K562 (cell line): ENCODE results near the gene PNPLA7. TPM values are rescaled to one million over a fixed set of nuclear protein-coding genes. Genes with fewer than 3 reads are reported as not detected.

ENCODE experiments used
- EHMT2 ChIP-seq: fragments of 450-650 bp; IDR thresholded peaks from 2 replicates; pipeline ENCODE4 v1.6.1; 2018; ENCODE audit warnings: antibody characterized with exemption
- GTF2A2 ChIP-seq: IDR thresholded peaks from 2 replicates; pipeline ENCODE4 v1.6.1; 2016; ENCODE audit warnings: mild to moderate bottlenecking, missing genetic modification characterization, missing compliant biosample characterization
- WHSC1 ChIP-seq: IDR thresholded peaks from one replicate; pipeline ENCODE4 v1.6.1; 2012; ENCODE audit warnings: low read length, control low read depth, inconsistent platforms
- polyA plus RNA-seq, 8 experiments: library from polyadenylated mRNA; depleted of rRNA in 4 of 8; stranded (reverse) in 5 of 8; unstranded in 3 of 8; fragments of >200 nt; fragmentation: Nextera tagmentation in 2 of 8; fragmentation: Illumina TruSeq in 1 of 8; extraction: Ambion mirVana in 2 of 8; extraction: Trizol in 1 of 8; gene quantifications; 2 replicates each; pipeline versions ENCODE4 v1.2.1 to v1.2.3, GENCODE V29; 2011 to 2014; ENCODE audit warnings: inconsistent platforms in 1 of 8, missing spikeins in 1 of 8
- total RNA-seq, 7 experiments: library from RNA; depleted of rRNA in 6 of 7; stranded (reverse); fragments of >200 nt in 6 of 7; fragmentation: Illumina TruSeq in 2 of 7; extraction: Trizol in 2 of 7; gene quantifications; 2 replicates each; pipeline versions ENCODE4 v1.2.1 to v1.2.3, GENCODE V29; 2011 to 2021; ENCODE audit warnings: low replicate concordance in 1 of 7
- TF ChIP-seq, protein P1 (sequence below): IDR thresholded peaks from 3 replicates; pipeline ENCODE4 v1.6.1; 2011; ENCODE audit warnings: borderline replicate concordance, mild to moderate bottlenecking, moderate library complexity; ENCODE audit not compliant: insufficient read length; ENCODE audit errors: extremely low read depth
- TF ChIP-seq, protein P2 (sequence below): fragments of 450-650 bp; IDR thresholded peaks from 2 replicates; pipeline ENCODE4 v1.6.1; 2014; ENCODE audit warnings: low read depth, mild to moderate bottlenecking, moderate library complexity, borderline replicate concordance
- TF ChIP-seq, protein P3 (sequence below): fragments of 250-450 bp; sonication (Bioruptor Pico); IDR thresholded peaks from 2 replicates; pipeline ENCODE4 v1.4.0; 2020
- TF ChIP-seq, protein P4 (sequence below), 2 experiments: fragments of 450-650 bp; formaldehyde crosslinking in 1 of 2; IDR thresholded peaks; 2 replicates each; pipeline versions ENCODE4 v1.4.0 to v1.6.1; 2014 to 2020; ENCODE audit warnings: mild to moderate bottlenecking in 2 of 2, borderline replicate concordance in 1 of 2, low read depth in 1 of 2

The PNPLA7 gene
- total and polyA plus RNA-seq, 9 of the 15 experiments (the other 6 are each of a cell fraction or from before 2014, with no cell fraction given), result 0.01 to 0.85 (median 0.19) TPM; not detected in 1

DNA sequence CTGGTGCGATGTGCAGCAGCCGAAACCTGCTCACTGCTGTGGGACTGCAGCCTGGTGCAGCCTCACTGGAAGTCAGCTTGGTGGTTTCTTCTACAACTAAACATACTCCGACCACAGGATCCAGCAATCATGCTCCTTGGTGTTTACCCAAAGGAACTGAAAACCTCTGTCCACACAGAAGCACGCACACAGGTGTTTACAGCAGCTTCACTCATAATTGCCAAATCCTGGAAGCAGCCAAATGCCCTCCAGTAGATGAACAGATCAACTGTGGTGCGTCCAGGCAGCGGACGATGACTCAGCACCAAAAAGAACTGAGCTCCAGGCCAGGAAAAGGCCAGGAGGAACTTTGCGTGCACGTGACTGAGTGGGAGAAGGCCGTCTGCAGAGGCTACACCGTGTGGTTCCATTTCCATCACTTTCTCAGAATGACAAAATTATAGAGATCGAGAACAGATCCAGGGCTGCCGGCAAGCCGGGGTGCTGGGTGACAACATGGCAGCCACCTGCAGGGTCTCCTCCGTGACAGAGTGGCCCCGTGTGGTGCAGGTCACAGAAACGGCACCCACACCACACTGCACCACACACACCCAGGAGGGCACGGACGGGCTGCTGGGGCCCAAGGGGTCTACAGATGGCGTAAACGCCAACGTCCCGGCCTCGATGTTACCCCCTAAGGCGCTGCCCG, 68.0 kb downstream of the PNPLA7 start (continued):
- TF ChIP-seq GTF2A2 (tag) (no peak), EHMT2 (peak; percentile 11; the same call in 1 of the 2 replicates), WHSC1 (no peak)
- TF ChIP-seq, protein P1, sequence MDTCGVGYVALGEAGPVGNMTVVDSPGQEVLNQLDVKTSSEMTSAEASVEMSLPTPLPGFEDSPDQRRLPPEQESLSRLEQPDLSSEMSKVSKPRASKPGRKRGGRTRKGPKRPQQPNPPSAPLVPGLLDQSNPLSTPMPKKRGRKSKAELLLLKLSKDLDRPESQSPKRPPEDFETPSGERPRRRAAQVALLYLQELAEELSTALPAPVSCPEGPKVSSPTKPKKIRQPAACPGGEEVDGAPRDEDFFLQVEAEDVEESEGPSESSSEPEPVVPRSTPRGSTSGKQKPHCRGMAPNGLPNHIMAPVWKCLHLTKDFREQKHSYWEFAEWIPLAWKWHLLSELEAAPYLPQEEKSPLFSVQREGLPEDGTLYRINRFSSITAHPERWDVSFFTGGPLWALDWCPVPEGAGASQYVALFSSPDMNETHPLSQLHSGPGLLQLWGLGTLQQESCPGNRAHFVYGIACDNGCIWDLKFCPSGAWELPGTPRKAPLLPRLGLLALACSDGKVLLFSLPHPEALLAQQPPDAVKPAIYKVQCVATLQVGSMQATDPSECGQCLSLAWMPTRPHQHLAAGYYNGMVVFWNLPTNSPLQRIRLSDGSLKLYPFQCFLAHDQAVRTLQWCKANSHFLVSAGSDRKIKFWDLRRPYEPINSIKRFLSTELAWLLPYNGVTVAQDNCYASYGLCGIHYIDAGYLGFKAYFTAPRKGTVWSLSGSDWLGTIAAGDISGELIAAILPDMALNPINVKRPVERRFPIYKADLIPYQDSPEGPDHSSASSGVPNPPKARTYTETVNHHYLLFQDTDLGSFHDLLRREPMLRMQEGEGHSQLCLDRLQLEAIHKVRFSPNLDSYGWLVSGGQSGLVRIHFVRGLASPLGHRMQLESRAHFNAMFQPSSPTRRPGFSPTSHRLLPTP, result no peak
- TF ChIP-seq, protein P2, sequence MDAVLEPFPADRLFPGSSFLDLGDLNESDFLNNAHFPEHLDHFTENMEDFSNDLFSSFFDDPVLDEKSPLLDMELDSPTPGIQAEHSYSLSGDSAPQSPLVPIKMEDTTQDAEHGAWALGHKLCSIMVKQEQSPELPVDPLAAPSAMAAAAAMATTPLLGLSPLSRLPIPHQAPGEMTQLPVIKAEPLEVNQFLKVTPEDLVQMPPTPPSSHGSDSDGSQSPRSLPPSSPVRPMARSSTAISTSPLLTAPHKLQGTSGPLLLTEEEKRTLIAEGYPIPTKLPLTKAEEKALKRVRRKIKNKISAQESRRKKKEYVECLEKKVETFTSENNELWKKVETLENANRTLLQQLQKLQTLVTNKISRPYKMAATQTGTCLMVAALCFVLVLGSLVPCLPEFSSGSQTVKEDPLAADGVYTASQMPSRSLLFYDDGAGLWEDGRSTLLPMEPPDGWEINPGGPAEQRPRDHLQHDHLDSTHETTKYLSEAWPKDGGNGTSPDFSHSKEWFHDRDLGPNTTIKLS, result 0 out of 2 replicates have a peak, but pooled peaks have one; percentile 32
- TF ChIP-seq, protein P3, sequence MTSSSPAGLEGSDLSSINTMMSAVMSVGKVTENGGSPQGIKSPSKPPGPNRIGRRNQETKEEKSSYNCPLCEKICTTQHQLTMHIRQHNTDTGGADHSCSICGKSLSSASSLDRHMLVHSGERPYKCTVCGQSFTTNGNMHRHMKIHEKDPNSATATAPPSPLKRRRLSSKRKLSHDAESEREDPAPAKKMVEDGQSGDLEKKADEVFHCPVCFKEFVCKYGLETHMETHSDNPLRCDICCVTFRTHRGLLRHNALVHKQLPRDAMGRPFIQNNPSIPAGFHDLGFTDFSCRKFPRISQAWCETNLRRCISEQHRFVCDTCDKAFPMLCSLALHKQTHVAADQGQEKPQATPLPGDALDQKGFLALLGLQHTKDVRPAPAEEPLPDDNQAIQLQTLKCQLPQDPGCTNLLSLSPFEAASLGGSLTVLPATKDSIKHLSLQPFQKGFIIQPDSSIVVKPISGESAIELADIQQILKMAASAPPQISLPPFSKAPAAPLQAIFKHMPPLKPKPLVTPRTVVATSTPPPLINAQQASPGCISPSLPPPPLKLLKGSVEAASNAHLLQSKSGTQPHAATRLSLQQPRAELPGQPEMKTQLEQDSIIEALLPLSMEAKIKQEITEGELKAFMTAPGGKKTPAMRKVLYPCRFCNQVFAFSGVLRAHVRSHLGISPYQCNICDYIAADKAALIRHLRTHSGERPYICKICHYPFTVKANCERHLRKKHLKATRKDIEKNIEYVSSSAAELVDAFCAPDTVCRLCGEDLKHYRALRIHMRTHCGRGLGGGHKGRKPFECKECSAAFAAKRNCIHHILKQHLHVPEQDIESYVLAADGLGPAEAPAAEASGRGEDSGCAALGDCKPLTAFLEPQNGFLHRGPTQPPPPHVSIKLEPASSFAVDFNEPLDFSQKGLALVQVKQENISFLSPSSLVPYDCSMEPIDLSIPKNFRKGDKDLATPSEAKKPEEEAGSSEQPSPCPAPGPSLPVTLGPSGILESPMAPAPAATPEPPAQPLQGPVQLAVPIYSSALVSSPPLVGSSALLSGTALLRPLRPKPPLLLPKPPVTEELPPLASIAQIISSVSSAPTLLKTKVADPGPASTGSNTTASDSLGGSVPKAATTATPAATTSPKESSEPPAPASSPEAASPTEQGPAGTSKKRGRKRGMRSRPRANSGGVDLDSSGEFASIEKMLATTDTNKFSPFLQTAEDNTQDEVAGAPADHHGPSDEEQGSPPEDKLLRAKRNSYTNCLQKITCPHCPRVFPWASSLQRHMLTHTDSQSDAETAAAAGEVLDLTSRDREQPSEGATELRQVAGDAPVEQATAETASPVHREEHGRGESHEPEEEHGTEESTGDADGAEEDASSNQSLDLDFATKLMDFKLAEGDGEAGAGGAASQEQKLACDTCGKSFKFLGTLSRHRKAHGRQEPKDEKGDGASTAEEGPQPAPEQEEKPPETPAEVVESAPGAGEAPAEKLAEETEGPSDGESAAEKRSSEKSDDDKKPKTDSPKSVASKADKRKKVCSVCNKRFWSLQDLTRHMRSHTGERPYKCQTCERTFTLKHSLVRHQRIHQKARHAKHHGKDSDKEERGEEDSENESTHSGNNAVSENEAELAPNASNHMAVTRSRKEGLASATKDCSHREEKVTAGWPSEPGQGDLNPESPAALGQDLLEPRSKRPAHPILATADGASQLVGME (CRISPR knock-in tag), result peak; percentile 60; the same call in 1 of the 2 replicates
- TF ChIP-seq, protein P4, sequence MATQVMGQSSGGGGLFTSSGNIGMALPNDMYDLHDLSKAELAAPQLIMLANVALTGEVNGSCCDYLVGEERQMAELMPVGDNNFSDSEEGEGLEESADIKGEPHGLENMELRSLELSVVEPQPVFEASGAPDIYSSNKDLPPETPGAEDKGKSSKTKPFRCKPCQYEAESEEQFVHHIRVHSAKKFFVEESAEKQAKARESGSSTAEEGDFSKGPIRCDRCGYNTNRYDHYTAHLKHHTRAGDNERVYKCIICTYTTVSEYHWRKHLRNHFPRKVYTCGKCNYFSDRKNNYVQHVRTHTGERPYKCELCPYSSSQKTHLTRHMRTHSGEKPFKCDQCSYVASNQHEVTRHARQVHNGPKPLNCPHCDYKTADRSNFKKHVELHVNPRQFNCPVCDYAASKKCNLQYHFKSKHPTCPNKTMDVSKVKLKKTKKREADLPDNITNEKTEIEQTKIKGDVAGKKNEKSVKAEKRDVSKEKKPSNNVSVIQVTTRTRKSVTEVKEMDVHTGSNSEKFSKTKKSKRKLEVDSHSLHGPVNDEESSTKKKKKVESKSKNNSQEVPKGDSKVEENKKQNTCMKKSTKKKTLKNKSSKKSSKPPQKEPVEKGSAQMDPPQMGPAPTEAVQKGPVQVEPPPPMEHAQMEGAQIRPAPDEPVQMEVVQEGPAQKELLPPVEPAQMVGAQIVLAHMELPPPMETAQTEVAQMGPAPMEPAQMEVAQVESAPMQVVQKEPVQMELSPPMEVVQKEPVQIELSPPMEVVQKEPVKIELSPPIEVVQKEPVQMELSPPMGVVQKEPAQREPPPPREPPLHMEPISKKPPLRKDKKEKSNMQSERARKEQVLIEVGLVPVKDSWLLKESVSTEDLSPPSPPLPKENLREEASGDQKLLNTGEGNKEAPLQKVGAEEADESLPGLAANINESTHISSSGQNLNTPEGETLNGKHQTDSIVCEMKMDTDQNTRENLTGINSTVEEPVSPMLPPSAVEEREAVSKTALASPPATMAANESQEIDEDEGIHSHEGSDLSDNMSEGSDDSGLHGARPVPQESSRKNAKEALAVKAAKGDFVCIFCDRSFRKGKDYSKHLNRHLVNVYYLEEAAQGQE (IDR thresholded peaks at IDR 0.05; ENCODE audit: borderline replicate concordance), result peak; percentile 33
- TF ChIP-seq, protein P4 (CRISPR knock-in tag; IDR thresholded peaks at IDR 0.05; ENCODE audit: low read depth), result no peak
